IMR-90 (cell line): ENCODE measurements around the gene MTOR.

Source experiments
- CTCF ChIP-seq: conservative IDR thresholded peaks from 2 replicates; pipeline ENCODE4 v1.5.1; 2012; ENCODE audit warnings: mild to moderate bottlenecking, low read depth, low read length, improper control_type of control experiment
- POLR2A ChIP-seq: IDR thresholded peaks from 2 replicates; pipeline ENCODE4 v1.6.1; 2012; ENCODE audit warnings: mild to moderate bottlenecking, low read depth, low read length

- TF ChIP-seq CTCF (no peak), POLR2A (no peak)
Measured at GRCh38 chr1:11284784-11285183, 22.4 kb upstream of the MTOR start.
